ENCODE results near the gene DNAH17.

DNAH17 gene

DNA sequence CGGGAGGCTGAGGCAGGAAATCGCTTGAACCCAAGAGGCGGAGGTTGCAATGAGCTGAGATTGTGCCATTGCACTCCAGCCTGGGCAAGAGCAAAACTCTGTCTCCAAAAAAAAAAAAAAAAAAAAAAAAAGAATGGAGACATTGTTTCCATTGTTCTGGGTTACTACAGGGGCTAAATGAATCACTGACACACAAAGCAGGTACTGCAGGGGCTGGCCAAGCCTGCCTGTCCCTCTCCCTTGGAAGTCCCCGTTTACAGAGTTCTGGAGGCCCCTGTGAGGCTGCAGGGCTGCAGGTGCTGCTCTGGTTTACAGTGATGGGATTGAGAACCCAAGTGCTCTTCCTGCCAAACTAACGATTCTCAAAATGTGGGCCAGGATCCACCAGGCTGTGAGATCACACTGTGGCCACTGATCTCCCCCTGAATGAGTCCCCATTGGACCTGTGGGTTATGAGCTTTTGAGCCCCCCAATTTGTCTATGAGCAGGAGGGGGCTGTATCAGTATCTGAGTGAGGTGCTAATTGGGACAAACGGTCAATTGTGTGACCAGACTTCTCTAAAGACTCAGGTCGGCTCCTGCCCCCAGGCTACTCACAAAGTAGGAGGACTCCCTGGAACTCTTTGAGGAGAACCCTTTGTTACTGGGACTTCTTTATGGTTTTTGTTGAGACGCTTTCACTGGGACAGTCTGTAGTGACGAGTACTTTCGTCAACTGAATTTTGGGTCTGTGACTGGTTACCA is 39.0 kb downstream of the DNAH17 start:
- DNase-seq = no peak

DNA sequence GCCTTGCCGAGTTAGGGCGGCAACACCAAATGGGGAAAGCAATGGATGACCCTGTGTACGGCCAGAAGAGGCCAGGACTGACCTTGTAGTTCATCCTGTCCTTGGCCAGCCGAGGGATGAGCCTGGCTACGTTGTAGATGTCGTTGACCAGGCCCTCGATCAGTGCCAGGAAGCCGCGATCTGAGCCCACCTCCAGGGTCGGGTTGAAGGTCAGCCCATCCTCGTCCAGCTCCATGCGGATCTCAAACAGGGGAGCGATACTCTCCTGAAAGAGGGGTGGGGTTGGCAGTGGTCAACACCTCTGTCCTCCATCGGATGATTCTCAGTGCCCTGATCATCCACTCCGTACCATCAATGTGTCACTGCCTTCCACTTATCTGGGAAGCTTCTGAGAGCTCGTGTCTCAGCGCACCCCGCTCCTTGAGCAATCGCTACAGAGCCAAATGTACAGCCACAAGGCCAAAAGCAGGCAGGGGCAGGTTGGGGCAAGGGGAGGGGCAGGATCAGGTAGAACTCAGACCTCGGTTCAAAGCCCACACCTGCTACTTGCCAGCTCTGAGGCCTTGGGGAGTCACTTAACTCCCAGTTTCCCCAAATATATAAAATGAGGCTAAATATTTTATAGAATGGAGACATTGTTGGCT is 39.9 kb downstream of the DNAH17 start:
- no peak for DNase-seq

GRCh38 chr17:78535273-78536197 is 41.7 kb downstream of the DNAH17 start:
- DNase-seq = no peak

DNA sequence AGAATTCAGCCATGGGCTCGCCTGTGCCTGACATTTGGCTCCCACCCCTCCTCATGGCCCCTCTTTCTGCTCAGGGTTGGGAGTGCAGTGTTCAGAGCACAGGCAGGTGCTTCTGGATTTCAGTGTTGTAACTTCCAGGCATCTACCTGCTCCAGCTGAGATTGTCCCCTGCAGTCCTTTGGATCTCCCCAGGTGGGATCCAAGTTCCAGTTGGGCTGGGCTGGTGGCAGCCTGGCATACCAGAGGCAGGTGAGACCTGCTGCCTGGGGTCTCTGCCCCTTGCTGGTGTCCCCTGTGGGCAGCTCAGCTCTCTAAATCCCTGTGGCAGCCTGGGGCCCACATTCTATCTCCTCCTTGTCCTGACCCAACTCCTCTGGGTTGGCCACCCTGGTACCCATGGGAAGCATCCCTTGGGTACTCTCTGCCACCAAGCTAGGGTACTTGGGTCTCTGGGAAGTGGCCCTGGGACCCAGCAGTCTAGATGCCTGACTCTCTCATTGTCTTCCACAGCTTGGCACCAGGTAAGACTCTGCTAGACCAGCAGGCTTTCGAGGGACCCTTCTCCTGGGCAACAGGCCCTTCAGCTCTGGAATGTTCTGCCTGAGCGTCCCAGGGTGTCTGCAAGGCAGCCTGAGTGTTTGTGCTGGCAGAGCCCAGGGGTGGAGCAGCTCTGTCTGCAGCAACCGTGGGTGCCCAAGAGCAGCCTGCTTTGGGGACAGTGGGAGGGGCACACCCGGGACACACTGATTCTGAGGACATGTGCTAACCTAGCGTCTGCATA is 42.5 kb downstream of the DNAH17 start:
- no peak for DNase-seq

DNA sequence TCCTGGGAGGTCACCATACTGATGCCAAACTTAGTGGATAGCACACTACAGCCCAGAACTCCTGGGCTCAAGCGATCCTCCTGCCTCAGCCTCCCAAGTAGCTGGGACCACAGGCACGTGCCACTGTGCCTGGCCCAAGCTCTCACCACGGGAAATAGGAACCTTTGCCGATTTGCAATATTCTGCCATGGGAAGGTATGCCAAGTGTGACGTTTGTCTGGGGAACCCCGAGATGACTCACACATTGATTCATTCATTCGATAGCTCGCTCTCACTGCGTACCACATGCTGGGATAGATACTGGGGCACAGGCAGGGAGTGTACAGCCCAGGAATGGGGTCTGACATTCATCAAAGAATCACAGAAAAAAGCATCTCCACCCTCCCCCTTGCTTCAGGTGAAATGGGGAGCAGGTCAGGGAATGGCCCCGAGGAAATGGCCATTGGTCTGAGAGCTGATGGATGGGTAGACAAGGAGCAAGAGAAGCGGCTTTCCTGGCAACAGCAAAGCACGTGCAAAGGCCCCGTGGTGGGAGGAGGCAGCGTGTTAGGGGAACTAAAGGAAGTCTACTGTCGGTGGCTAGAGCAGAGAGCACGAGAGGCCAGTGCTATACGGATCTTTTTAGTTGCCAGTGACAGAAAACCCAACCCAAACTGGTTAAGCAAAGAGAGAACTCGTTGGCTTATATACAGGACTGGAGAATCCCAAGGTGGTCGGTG is 44.1 kb downstream of the DNAH17 start:
- no peak for DNase-seq

DNA sequence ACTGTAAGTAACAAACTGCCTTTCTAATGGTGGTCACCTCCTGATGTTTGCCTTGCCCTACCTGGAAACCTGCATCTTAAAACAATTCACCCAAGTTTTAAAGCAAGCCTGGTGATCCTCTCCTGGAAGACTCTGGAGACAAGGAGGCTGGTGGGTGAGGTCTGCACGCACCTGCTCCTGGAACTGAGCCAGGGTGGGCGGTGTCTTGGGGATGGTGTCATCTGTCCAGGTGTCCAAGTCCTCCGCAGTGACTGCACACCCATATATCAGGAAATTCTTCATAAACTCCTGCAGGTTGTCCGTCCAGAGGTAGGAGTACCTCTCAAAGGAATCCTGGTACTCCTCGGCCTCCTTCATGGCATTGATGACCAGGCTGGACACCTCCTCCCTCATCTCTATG is 44.9 kb downstream of the DNAH17 start:
- DNase-seq = no peak

- DNase-seq = no peak
Observed at GRCh38 chr17:78530675-78531074, 46.5 kb downstream of the DNAH17 start.

GRCh38 chr17:78529871-78530670 is 47.1 kb downstream of the DNAH17 start:
- DNase-seq = no peak

DNA sequence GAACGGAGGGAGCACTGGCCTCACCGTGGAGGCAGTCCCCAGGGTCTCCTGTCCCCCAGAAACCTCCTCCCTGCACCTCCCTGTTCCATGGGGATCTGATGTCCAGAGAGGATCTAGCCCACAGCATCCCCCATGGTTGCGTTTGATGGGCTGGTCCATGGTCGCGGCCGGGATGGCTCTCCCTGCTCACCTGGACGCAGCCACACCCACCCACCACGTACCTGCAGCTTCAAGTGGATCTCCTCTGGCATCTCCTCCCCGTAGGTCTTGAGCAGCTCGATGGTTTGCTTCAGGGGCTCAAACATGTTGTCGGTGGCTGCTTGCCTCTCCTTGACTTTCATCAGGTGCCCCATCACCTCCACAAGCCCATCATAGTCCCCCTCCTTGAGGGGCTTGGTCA is 47.9 kb downstream of the DNAH17 start:
- DNase-seq = no peak

DNA sequence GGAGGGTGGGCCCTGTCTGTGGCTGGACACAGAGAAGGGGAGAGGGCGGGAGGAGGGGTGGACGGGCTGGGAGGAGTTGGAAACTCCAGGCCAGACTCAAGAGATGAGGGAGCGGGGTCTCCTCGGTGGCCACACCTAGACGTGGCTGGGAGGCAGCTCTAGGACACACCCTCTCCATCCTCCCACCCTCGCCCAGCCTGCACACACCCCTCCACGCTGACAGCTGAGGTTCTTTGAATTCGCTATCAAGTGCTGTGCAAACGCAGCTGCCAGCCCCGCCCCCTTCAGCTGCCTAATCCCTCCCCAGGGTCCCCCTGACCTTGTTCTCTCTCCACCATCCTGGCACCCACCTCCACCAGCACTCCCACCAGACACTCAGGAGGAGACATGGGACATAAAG is 48.7 kb downstream of the DNAH17 start:
- no peak for DNase-seq

DNA sequence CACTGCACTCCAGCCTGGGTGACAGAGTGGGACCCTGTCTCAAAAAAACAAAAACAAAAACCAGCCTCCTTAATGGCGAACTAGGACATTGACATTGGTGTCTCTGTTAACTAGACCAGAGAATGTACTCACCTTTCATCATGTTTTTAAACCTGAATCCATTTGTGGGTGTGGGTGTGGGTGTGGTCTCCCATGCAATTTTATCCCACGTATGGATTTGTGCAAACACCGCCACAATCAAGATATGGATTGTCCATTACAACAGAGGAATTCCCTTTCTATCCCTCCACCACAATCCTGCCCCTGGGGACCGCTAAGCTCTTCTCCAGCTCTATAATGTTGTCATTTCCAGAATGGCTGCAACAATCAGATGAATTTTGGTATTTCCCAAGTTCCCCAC is 49.9 kb downstream of the DNAH17 start:
- no peak for DNase-seq

GRCh38 chr17:78526231-78527025 is 50.8 kb downstream of the DNAH17 start:
- no peak for DNase-seq

DNA sequence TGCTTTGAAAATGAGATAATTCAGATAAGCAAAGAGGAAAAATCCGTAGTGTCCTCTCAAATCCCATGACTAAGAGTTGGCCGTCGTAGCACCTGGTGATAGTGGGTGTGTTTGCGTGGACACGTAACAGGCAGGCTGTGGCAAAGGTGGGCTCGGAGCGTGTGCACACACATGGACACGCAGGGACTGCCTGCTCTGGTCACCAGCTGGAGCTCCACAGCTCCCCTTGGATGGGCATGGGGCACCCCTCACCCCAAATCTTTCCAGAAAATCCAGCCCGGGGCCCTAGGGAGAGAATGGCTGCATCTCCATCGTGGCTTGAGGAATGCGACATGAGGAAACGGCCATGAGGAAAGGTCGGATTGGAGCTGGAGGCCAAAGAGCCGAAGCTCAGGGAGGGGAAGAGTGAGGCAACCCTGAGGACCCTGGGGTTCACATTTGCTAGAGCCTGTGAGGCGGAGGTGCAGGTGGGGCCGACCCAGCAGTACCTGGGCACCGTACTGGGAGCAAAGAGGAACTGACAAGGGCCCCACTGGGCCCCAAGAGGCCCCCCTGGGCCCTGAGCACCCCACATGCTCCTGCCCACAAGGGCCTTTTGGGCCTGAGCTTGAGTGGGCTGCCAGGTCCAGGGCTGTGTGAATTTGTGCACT is 51.6 kb downstream of the DNAH17 start:
- DNase-seq = no peak

- no peak for DNase-seq
Observed at GRCh38 chr17:78524870-78525510, 52.2 kb downstream of the DNAH17 start.

DNA sequence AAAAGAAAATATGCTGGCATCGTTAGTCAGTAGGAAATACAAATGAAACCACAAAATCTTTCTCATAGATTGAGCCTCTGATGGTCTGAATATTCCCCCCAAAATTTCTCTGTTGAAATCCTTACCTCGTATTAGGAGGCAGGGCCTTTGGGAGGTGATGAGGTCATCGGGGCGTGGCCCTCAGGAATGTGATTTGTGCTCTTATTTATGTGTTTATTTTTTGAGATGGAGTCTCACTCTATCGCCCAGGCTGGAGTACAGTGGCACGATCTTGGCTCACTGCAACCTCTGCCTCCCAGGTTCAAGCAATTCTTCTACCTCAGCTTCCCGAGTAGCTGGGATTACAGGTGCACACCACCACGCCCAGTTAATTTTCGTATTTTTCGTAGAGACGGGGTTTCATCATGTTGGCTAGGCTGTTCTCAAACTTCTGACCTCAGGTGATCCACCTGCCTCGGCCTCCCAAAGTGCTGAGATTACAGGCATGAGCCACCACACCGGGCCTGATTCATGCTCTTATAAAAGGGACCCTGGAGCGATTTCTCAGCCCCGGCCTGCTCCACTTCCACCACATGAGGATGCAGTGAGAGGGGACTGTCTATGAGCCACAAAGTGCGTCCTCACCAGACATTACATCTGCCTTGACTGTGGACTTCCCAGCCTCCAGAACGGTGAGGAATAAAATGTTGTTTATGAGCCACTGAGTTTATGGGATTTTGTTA is 53.1 kb downstream of the DNAH17 start:
- DNase-seq = no peak

GRCh38 chr17:78522031-78522809 is 55.0 kb downstream of the DNAH17 start:
- no peak for DNase-seq

- DNase-seq = no peak
Observed at GRCh38 chr17:78517421-78517820, 59.8 kb downstream of the DNAH17 start.

DNA sequence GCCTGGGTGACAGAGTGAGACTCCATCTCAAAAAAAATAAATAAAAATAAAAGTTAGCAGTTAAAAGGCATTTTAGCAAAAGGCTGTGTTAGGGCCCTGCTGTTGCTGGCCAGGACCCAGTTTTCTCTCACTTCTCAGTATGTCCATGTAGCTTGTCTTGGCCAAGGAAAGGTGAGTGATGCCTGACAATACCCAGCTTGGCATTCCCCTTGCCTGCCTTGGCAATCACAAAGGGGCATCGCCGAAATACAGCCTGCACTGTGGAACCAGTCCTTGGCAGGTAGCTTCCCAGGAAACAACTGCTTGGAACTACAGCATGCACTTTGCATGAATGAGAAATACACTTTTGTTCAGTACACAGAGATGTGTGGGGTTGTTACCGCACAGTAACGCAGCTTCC is 61.7 kb downstream of the DNAH17 start:
- no peak for DNase-seq
